Mucosa of descending colon (tissue), 3 donors: ENCODE results near the gene PNMA1. TPM values are rescaled to one million over a fixed set of nuclear protein-coding genes. Genes with fewer than 3 reads are reported as not detected.

ENCODE experiments used
- ATAC-seq: fragments of 200-7000 bp; cut with Tn5 transposase; one replicate; pipeline ENCODE4 v1.9.1; 2020; ENCODE audit warnings: mild to moderate bottlenecking, moderate library complexity
- DNase-seq, 3 donors: peaks; one replicate each; pipeline ENCODE4 v3.0.0-alpha.2; 2020
- H3K36me3 ChIP-seq: fragments of 200-600 bp; one replicate; pipeline ENCODE4 v1.8.0; 2021; ENCODE audit warnings: low read depth, mild to moderate bottlenecking
- H3K4me1 ChIP-seq: fragments of 200-600 bp; one replicate; pipeline ENCODE4 v1.8.0; 2021; ENCODE audit warnings: low read depth, mild to moderate bottlenecking
- H3K4me3 ChIP-seq: fragments of 200-600 bp; one replicate; pipeline ENCODE4 v1.8.0; 2021; ENCODE audit warnings: mild to moderate bottlenecking
- H3K9me3 ChIP-seq: fragments of 200-600 bp; one replicate; pipeline ENCODE4 v1.8.0; 2021; ENCODE audit warnings: mild to moderate bottlenecking
- CTCF ChIP-seq: fragments of 200-600 bp; IDR thresholded peaks from one replicate; pipeline ENCODE4 v1.8.0; 2022; ENCODE audit warnings: antibody characterized with exemption, mild to moderate bottlenecking
- intact Hi-C, 2 donors: fragments of 100-400 bp; cut with DNase I in 1 of 2; cut with micrococcal nuclease in 1 of 2; formaldehyde crosslinking; loops; one replicate each; pipeline versions ENCODE4 v1.11.0 to v1.11.1; 2022; cut with DNase I, micrococcal nuclease
- total RNA-seq, 3 donors: library from RNA; stranded (reverse); fragmentation: NEBNext Ultra II Directional in 2 of 3; extraction: Animal tissue kit (Norgen Biotek cat#: 25700) in 2 of 3; gene quantifications; one replicate each; pipeline versions ENCODE4 v1.2.1 to v1.2.4, GENCODE V29; 2021 to 2023
- donor health status: DM: no; HTN: no; CAD: no; lungs with moderate emphysema.
- donor health status: DM: no; HTN: no; CAD: no.
- donor health status: DM: no; HTN: yes; CAD: no.

Gene PNMA1
- total RNA-seq, 3 donors from 2014 or later = 11.7 to 70.7 (median 15.5) TPM

- no peaks in the 10 kb centered on the region for H3K4me1 ChIP-seq
- DNase-seq (no peak), ATAC-seq (no peak)
- intact Hi-C loops = no loop called here
- no peak overlapping the region for H3K4me3 ChIP-seq
- peaks cover 3% of the 10 kb centered on the region for H3K36me3 ChIP-seq
- TF ChIP-seq CTCF = no peak
- H3K9me3 ChIP-seq = no peaks in the 10 kb centered on the region
Observed at GRCh38 chr14:73715707-73716106, 1.5 kb upstream of the PNMA1 start.

- TF ChIP-seq CTCF = no peak
- no peak for DNase-seq
- Histone ChIP-seq H3K36me3 (peaks cover 1% of the 10 kb centered on the region), H3K4me3 (no peak overlapping the region), H3K4me1 (no peaks in the 10 kb centered on the region), H3K9me3 (no peaks in the 10 kb centered on the region)
- intact Hi-C loops = no loop called here
- no peak for ATAC-seq
Observed at GRCh38 chr14:73714656-73715081, 485 bp upstream of the PNMA1 start.

GRCh38 chr14:73713206-73713802 is 880 bp downstream of the PNMA1 start:
- Histone ChIP-seq H3K36me3 (no peaks in the 10 kb centered on the region), H3K4me1 (no peaks in the 10 kb centered on the region), H3K4me3 (peak overlapping the region; percentile 73), H3K9me3 (no peaks in the 10 kb centered on the region)
- no peak for TF ChIP-seq CTCF
- ATAC-seq (no peak), DNase-seq (no peak)
- intact Hi-C loops = no loop called here

DNA sequence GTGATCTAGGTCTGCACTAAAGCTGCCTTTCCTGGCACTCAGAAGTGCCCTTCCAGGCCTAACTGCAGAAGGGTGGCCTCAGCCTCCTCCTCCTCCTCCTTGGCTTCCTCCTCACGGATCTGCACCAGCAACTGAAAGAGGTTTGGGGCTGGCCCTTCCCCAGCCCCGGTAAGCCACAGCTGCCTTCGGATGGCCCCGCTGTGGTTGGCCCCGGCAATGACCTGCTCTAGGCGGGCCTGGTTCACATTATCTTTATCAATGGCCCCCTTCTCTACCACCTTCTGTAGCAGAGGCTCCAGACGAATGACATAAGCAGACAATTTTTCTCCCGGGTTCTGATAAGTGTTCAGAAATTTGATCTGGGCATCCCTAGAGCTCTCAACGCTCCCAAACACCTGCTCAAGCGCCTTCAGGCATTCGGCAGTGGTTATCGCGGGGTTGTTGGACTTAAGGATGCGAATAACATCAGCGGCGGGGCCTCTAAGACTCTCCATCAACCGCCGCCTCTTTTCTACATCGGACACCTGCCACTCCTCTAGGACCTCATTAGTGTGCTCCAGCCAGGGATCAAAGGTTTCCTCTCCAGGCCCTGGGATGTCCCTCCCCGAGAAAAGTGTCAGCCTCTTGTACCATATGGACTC is 1.5 kb downstream of the PNMA1 start:
- intact Hi-C loops = no loop called here
- Histone ChIP-seq H3K36me3 (no peaks in the 10 kb centered on the region), H3K9me3 (no peaks in the 10 kb centered on the region), H3K4me1 (no peaks in the 10 kb centered on the region), H3K4me3 (no peak overlapping the region)
- DNase-seq (no peak), ATAC-seq (no peak)
- TF ChIP-seq CTCF = no peak

- Histone ChIP-seq H3K4me3 (no peak overlapping the region), H3K36me3 (no peaks in the 10 kb centered on the region), H3K4me1 (no peaks in the 10 kb centered on the region), H3K9me3 (no peaks in the 10 kb centered on the region)
- intact Hi-C loops = no loop called here
- TF ChIP-seq CTCF = no peak
- ATAC-seq (no peak), DNase-seq (no peak)
Observed at GRCh38 chr14:73712071-73712506, 2.1 kb downstream of the PNMA1 start.
